Activated CD4-positive, alpha-beta memory T cell treated with anti-CD3 and anti-CD28 coated beads for 36 hours (primary cell): ENCODE results near the gene UBE2E2. TPM values are rescaled to one million over a fixed set of nuclear protein-coding genes. Genes with fewer than 3 reads are reported as not detected.

Experiments
- CTCF ChIA-PET: fragments of 350-600 bp; sonication (Branson Sonifier 250); formaldehyde crosslinking; loops from one replicate; lab custom pipeline; 2021; ENCODE audit warnings: antibody characterized with exemption, inconsistent platforms; lab: Charles Lee
- POLR2A ChIA-PET: fragments of 350-600 bp; sonication (Branson Sonifier 250); formaldehyde crosslinking; loops from one replicate; lab custom pipeline; 2021; ENCODE audit warnings: antibody characterized with exemption; lab: Charles Lee
- DNase-seq: peaks from one replicate; pipeline ENCODE4 v3.0.0-alpha.2; 2020
- H3K27ac Mint-ChIP-seq: one replicate; pipeline ENCODE4 v1.8.0; 2021; ENCODE audit warnings: mixed read lengths
- H3K27me3 Mint-ChIP-seq: one replicate; pipeline ENCODE4 v1.8.0; 2021; ENCODE audit warnings: mixed read lengths
- H3K36me3 Mint-ChIP-seq: one replicate; pipeline ENCODE4 v1.8.0; 2021; ENCODE audit warnings: mixed read lengths
- H3K4me1 Mint-ChIP-seq: one replicate; pipeline ENCODE4 v1.8.0; 2021; ENCODE audit warnings: low read depth, mixed read lengths
- H3K4me3 Mint-ChIP-seq: one replicate; pipeline ENCODE4 v1.8.0; 2021; ENCODE audit warnings: mild to moderate bottlenecking, mixed read lengths
- H3K9me3 Mint-ChIP-seq: one replicate; pipeline ENCODE4 v1.8.0; 2021; ENCODE audit warnings: mixed read lengths
- intact Hi-C: fragments of 100-400 bp; cut with micrococcal nuclease; formaldehyde crosslinking; loops from one replicate; pipeline ENCODE4 v1.15.1; 2023
- total RNA-seq, 2 experiments: library from RNA; stranded (reverse); gene quantifications; one replicate each; pipeline ENCODE4 v1.2.3, GENCODE V29; 2021

UBE2E2 gene
- total RNA-seq, 2 experiments from 2014 or later, result 2.0 to 4.2 TPM

DNA sequence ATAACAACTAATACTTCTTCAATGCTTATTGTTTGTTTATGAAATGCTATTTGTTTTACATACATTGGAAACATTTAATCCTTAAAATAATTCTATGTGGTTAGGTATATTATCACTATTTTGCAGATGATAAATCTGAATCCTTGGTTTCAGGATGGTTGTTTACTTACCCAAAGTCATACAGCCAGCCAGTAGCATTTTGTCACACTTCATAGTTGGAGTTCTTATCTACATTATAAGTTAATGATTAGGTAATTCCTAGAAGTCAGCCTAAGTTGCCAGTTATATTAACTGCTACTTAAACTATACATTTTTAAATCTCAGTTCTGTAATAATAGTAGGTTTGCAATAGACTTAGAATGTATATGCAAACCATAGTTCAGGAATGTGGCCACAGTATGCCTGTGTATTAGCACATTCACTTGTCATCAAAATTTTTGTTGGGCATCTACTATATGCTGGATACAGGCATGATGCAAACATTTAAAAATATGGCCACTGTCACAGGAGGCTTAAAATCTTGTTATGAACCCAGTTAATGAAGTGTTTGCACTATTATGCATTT lies 187.9 kb downstream of the UBE2E2 start:
- POLR2A ChIA-PET, result no interaction called here
- DNase-seq, result no peak
- Mint-ChIP-seq H3K27me3 (no peaks in the 10 kb centered on the region), H3K9me3 (no peaks in the 10 kb centered on the region), H3K27ac (no peak overlapping the region), H3K4me1 (no peaks in the 10 kb centered on the region), H3K36me3 (no peaks in the 10 kb centered on the region), H3K4me3 (no peak overlapping the region)
- CTCF ChIA-PET, result no interaction called here
- intact Hi-C loops, result no loop called here

DNA sequence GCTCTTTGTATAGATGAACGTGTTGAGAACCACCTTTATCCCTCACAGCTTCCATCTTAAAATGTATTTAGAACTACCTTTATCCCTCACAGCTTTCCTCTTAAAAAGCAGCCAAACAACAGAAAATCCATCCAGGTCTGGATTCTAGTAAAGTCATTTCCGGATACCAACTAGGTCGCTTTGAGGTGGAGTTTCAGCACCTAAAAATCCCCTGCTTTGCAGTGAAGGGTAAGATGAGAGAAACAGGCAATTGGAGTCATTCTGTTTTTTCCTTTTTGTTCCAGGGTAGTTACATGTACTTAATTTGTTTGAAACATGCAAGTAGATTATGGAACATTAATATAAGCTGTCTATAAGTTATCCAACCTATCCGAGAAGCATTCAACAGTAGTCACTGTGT lies 192.0 kb downstream of the UBE2E2 start:
- H3K4me3 Mint-ChIP-seq, result no peak overlapping the region
- DNase-seq, result no peak
- CTCF ChIA-PET, result no interaction called here
- H3K27me3 Mint-ChIP-seq, result no peaks in the 10 kb centered on the region
- no peak overlapping the region for H3K27ac Mint-ChIP-seq
- H3K36me3 Mint-ChIP-seq, result no peaks in the 10 kb centered on the region
- intact Hi-C loops, result no loop called here
- H3K4me1 Mint-ChIP-seq, result no peaks in the 10 kb centered on the region
- H3K9me3 Mint-ChIP-seq, result no peaks in the 10 kb centered on the region
- POLR2A ChIA-PET, result no interaction called here

DNA sequence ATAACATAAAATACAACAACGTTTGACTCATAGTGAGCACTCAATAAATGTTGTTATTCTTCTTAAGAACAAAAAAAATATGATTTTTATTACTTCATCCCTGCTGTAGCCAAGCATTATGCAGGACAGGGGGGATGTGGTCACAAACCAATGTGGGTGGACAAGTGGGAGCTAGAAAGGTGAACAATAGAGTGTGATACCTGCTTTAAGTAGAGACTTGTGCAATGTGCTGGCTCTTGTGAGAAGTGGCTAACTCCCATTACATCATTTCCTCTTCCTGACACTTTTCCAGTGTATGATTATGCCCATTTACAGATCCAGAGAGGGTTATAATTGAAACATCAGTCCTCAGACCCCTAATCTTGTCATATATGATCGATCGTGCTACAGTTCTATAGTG lies 193.6 kb downstream of the UBE2E2 start:
- H3K4me3 Mint-ChIP-seq, result no peak overlapping the region
- intact Hi-C loops, result no loop called here
- H3K27ac Mint-ChIP-seq, result no peak overlapping the region
- H3K36me3 Mint-ChIP-seq, result no peaks in the 10 kb centered on the region
- no peak for DNase-seq
- no peaks in the 10 kb centered on the region for H3K9me3 Mint-ChIP-seq
- H3K4me1 Mint-ChIP-seq, result no peaks in the 10 kb centered on the region
- ChIA-PET CTCF (no interaction called here), POLR2A (no interaction called here)
- H3K27me3 Mint-ChIP-seq, result no peaks in the 10 kb centered on the region

DNA sequence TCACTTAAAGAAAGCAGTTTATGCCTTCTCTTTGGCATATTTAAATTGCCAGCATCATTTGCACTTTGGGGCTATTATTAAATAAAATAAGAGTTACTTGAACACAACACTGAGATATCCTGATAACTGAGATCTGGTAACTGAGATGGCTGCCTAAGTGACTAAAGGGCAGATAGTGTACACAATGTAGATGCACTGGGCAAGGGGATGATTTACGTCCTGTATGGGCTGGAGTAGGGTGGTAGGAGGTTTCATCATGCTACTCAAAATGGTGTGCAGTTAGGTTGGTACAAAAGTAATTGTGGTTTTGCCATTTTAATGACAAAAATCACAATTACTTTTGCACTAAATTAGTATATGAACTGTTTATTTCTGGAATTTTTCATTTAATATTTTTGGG lies 196.1 kb downstream of the UBE2E2 start:
- Mint-ChIP-seq H3K4me3 (no peak overlapping the region), H3K9me3 (no peaks in the 10 kb centered on the region), H3K4me1 (no peaks in the 10 kb centered on the region), H3K36me3 (no peaks in the 10 kb centered on the region), H3K27ac (no peak overlapping the region), H3K27me3 (no peaks in the 10 kb centered on the region)
- POLR2A ChIA-PET, result no interaction called here
- no peak for DNase-seq
- CTCF ChIA-PET, result no interaction called here
- intact Hi-C loops, result no loop called here

DNA sequence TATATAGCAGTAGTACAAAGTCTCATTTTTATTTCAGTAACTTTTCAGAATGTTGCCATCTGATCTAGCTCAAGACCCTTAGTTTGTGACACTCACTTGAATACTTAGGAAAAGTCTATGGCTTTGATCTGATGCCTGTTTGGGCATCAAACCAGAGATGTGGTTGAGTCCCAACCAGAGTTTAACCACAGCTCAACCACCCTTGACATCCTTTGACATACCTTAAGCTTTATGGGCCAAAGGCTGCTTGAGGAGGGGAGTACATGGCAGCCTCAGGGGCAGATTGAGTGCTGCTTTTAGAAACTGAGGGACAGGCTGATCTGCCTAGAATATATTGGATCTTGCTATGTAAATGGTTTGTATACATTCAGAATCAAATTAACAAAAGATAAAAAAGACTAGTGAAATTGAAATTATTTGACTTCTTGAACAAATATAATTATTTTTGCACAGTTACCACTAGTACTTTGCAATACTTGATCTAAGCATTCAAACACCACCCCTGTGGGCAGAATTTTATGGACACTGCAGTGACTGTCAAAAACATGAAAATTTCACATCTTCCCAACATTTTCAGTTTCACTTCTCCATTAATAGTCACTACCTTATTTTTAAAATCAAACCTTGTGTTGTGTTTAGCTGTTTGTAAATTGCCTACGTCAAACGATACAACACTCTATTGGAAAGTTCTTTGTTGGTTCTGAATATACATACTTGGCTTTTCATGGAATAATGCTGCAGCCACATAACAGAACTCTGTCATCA lies 199.8 kb downstream of the UBE2E2 start:
- intact Hi-C loops, result no loop called here
- POLR2A ChIA-PET, result no interaction called here
- Mint-ChIP-seq H3K4me1 (no peaks in the 10 kb centered on the region), H3K27ac (no peak overlapping the region), H3K27me3 (no peaks in the 10 kb centered on the region), H3K4me3 (no peak overlapping the region), H3K9me3 (no peaks in the 10 kb centered on the region), H3K36me3 (no peaks in the 10 kb centered on the region)
- DNase-seq, result no peak
- CTCF ChIA-PET, result no interaction called here

DNA sequence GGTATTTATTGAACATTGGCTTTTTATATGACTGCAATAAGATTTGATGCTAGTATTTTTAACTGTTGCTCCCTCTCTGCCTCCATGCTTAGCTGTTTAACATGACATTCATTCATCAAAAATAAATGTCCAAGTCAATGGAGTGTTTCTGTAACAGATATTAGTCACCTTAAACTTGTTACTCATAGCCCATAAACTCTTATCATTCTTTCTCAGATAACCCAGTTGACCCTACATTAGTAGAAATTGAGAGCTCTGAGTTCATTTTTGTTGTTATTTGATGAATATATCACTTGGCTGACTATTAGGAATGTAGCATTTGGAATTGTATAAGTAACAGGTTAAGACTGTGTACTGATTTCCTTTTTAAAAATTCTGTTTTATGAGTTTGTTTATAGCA lies 201.1 kb downstream of the UBE2E2 start:
- intact Hi-C loops, result no loop called here
- Mint-ChIP-seq H3K4me1 (no peaks in the 10 kb centered on the region), H3K9me3 (no peaks in the 10 kb centered on the region), H3K4me3 (no peak overlapping the region), H3K27me3 (no peaks in the 10 kb centered on the region), H3K27ac (no peak overlapping the region), H3K36me3 (no peaks in the 10 kb centered on the region)
- DNase-seq, result no peak
- ChIA-PET POLR2A (no interaction called here), CTCF (no interaction called here)

DNA sequence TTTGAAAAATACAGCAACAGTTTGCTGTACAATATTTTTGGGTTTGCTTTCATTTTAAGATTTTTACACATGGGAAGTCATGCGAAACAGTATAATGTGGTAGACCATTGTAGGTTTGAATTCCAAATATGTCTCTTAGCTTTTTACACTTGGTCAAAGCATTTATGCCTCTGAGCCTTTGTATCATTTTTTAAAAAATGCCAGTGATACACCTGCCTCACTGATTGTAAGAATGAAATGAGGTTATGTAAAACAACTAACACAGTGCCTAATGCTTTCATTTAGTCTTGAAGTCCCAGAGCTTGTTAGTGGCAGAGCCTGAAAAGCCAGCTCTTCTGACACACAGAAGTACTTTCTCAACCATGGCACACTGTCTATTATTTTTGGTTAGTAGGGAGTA lies 202.0 kb downstream of the UBE2E2 start:
- Mint-ChIP-seq H3K4me3 (no peak overlapping the region), H3K4me1 (no peaks in the 10 kb centered on the region), H3K9me3 (no peaks in the 10 kb centered on the region), H3K27me3 (no peaks in the 10 kb centered on the region), H3K27ac (no peak overlapping the region), H3K36me3 (no peaks in the 10 kb centered on the region)
- ChIA-PET CTCF (no interaction called here), POLR2A (no interaction called here)
- no peak for DNase-seq
- intact Hi-C loops, result no loop called here

DNA sequence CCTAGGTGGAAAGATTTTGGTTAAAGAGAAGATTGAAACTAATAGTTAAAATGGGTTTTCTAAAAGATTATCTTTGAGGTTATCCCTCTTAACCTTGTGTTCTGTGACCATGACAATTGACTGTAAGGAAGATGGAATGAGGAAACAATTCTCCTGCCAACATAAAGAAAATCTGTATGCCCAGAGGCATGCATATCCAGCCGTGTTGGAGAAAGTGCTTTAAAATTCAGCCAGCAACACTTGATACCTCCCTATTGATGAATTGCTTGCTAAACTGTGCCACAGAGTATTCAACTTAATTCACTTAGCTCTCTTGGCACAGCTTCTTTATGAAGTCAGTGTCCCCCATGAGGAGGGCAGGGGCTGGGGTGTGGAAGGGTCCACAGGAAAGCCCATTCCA lies 203.5 kb downstream of the UBE2E2 start:
- no peaks in the 10 kb centered on the region for H3K9me3 Mint-ChIP-seq
- POLR2A ChIA-PET, result no interaction called here
- no peaks in the 10 kb centered on the region for H3K4me1 Mint-ChIP-seq
- H3K27ac Mint-ChIP-seq, result no peak overlapping the region
- H3K27me3 Mint-ChIP-seq, result peaks cover 2% of the 10 kb centered on the region
- CTCF ChIA-PET, result no interaction called here
- no peak for DNase-seq
- intact Hi-C loops, result no loop called here
- H3K36me3 Mint-ChIP-seq, result no peaks in the 10 kb centered on the region
- no peak overlapping the region for H3K4me3 Mint-ChIP-seq

DNA sequence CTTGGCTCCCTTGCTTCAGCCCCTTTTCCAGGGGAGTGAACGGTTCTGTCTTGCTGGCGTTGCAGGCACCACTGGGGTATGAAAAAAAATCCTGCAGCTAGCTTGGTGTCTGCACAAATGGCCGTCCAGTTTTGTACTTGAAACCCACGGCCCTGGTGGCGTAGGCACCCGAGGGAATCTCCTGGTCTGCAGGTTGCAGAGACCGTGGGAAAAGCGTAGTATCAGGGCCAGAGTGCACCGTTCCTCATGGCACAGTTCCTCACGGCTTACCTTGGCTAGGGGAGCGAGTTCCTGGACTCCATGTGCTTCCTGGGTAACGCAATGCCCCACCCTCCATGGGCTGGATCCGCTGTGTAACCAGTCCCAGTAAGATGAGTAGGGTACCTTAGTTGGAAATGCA lies 214.9 kb downstream of the UBE2E2 start:
- POLR2A ChIA-PET, result no interaction called here
- Mint-ChIP-seq H3K4me1 (no peaks in the 10 kb centered on the region), H3K27me3 (no peaks in the 10 kb centered on the region), H3K36me3 (no peaks in the 10 kb centered on the region), H3K27ac (no peak overlapping the region), H3K4me3 (no peak overlapping the region), H3K9me3 (peaks cover 7% of the 10 kb centered on the region)
- intact Hi-C loops, result no loop called here
- CTCF ChIA-PET, result no interaction called here
- DNase-seq, result no peak

DNA sequence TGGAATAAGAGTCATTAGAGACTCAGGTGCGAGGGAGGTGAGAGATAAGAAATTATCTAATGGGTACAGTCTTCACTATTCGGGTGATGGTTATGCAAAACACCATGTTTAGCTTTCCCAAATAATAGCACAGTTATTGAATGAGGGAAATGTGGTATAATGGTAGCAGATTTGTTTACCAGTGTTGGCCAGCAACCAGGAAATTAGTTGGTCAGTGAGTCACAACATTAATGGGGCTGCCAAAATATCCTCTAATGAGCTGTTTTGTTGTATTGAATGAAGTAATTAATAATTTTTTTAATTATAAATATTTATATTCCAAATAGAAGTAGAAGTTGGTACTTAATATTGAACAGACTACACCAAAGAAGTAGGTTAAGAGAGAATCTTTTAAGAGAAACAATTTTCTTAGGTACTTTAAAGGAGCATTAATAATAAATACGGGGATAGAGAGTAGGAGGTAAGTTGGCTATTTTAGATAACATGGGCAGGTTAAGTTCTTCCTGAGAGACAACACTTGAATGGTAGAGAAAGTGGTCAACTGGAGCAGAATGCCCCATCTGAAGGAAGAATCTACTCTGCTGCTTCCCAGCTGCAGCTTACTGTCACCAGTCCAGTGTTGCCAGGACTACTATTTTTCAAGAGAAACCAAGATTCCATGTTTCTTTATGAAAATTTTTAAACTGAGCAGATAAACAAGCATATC lies 218.8 kb downstream of the UBE2E2 start:
- POLR2A ChIA-PET, result no interaction called here

DNA sequence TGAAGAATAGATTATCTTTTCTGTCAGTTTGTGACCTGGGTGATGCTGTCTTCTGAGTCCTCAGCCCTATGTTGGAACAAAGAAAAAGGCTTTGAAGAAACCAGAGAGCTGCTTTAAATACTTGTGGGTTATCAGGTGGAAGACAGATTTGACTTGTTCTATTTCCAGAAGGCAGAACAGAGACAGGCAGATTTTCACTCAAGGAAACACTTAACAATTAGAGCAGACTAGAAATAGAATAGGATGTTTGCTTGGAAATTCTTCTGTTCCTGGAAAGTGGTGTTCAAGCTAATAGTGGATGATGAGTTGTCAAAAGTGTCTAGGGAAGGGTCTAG lies 219.4 kb downstream of the UBE2E2 start:
- H3K4me1 Mint-ChIP-seq, result no peaks in the 10 kb centered on the region
- no peaks in the 10 kb centered on the region for H3K9me3 Mint-ChIP-seq
- H3K4me3 Mint-ChIP-seq, result no peak overlapping the region
- intact Hi-C loops, result no loop called here
- H3K27me3 Mint-ChIP-seq, result no peaks in the 10 kb centered on the region
- no peak overlapping the region for H3K27ac Mint-ChIP-seq
- no peaks in the 10 kb centered on the region for H3K36me3 Mint-ChIP-seq
- DNase-seq, result no peak
- POLR2A ChIA-PET, result no interaction called here
- CTCF ChIA-PET, result interaction anchor here (0.9 kb wide), 1 partner anchor 97 kb away, joined by 4 read pairs; no protein-coding TSS in a partner anchor

More for the DNA sequence above, 218.8 kb downstream of the UBE2E2 start:
- no peaks in the 10 kb centered on the region for H3K9me3 Mint-ChIP-seq
- H3K27ac Mint-ChIP-seq, result no peak overlapping the region
- no peak for DNase-seq
- CTCF ChIA-PET, result no interaction called here
- no peaks in the 10 kb centered on the region for H3K4me1 Mint-ChIP-seq
- no peaks in the 10 kb centered on the region for H3K36me3 Mint-ChIP-seq
- H3K4me3 Mint-ChIP-seq, result no peak overlapping the region
- intact Hi-C loops, result no loop called here
- H3K27me3 Mint-ChIP-seq, result no peaks in the 10 kb centered on the region

DNA sequence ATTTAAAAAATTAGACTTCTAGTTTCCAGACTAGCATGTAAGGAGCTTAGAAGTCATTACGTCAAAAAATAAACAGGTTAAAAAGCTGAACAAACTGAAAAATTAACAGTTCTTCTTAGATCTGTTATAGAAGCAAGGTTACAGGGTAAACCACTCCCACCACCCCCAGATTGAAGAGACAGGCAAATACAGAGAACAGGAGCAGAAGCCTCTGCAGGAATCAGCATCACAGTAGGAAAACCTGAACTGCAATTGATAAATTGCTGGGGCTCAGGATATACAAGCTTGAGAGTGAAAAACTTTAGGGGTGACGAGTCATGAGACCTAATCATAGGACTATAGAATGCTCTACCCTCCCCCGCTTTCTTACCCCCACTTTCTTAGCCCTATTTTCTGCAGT lies 222.3 kb downstream of the UBE2E2 start:
- ChIA-PET POLR2A (no interaction called here), CTCF (no interaction called here)
- H3K27ac Mint-ChIP-seq, result no peak overlapping the region
- no peaks in the 10 kb centered on the region for H3K4me1 Mint-ChIP-seq
- no peaks in the 10 kb centered on the region for H3K9me3 Mint-ChIP-seq
- H3K27me3 Mint-ChIP-seq, result no peaks in the 10 kb centered on the region
- intact Hi-C loops, result no loop called here
- no peak for DNase-seq
- H3K36me3 Mint-ChIP-seq, result no peaks in the 10 kb centered on the region
- H3K4me3 Mint-ChIP-seq, result no peak overlapping the region
